OCI-LY3 (cell line): ENCODE results near the gene EXOC4.

Experiments
- EZH2phosphoT487 ChIP-seq: fragments of 200-600 bp; shearing (Covaris generic); IDR thresholded peaks from 2 replicates; pipeline ENCODE4 v1.6.1; 2018; ENCODE audit warnings: antibody characterized with exemption, mixed run types, low read depth
- TF ChIP-seq, protein P1 (sequence below): fragments of 200-600, 300-600 bp; sonication (generic); IDR thresholded peaks from 2 replicates; pipeline ENCODE4 v1.5.1; 2014; ENCODE audit warnings: antibody characterized with exemption, low read length, low read depth

DNA sequence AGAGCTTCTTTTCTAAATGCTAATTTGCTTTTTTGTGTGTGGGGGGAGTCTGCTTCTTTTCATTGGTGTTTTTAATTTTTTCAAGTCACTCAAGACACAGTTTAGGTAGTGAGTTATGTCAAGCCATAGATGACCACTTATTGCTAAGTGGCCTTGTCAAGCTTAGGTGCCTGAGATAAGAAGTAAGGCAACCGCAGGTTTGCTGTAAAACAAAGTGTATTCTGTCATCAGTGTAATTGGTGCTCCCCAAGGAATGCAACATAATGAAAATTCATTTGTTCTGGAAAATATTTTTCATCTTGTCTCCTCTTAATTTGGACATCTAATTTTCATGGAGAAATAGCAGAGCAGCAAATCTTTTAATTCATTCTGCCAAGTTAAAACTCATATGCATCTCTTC lies 249.6 kb downstream of the EXOC4 start:
- TF ChIP-seq, protein P1, sequence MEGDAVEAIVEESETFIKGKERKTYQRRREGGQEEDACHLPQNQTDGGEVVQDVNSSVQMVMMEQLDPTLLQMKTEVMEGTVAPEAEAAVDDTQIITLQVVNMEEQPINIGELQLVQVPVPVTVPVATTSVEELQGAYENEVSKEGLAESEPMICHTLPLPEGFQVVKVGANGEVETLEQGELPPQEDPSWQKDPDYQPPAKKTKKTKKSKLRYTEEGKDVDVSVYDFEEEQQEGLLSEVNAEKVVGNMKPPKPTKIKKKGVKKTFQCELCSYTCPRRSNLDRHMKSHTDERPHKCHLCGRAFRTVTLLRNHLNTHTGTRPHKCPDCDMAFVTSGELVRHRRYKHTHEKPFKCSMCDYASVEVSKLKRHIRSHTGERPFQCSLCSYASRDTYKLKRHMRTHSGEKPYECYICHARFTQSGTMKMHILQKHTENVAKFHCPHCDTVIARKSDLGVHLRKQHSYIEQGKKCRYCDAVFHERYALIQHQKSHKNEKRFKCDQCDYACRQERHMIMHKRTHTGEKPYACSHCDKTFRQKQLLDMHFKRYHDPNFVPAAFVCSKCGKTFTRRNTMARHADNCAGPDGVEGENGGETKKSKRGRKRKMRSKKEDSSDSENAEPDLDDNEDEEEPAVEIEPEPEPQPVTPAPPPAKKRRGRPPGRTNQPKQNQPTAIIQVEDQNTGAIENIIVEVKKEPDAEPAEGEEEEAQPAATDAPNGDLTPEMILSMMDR = no peak
- TF ChIP-seq EZH2phosphoT487 = no peak
